Neural cell (in vitro differentiated cells): ENCODE data around the gene WDR5.

ENCODE experiments used
- CTCF ChIP-seq: fragments of 450-650 bp; IDR thresholded peaks from 2 replicates; pipeline ENCODE4 v1.5.1; 2014; ENCODE audit warnings: antibody characterized with exemption, mild to moderate bottlenecking, moderate library complexity; ENCODE audit not compliant: poor library complexity, severe bottlenecking
- MXI1 ChIP-seq: fragments of 450-650 bp; conservative IDR thresholded peaks from 2 replicates; pipeline ENCODE4 v1.6.1; 2014; ENCODE audit warnings: antibody characterized with exemption, mild to moderate bottlenecking; ENCODE audit not compliant: poor library complexity, severe bottlenecking

- TF ChIP-seq CTCF, result no peak
- no peak for TF ChIP-seq MXI1
Observed at GRCh38 chr9:134150557-134151214, 14.8 kb downstream of the WDR5 start.
